Adrenal gland (tissue), 5 donors: ENCODE results near the gene RSKR.
"Not testable (repeated sequence)": the region's sequence is repeated elsewhere in the genome, so short reads cannot be mapped to it uniquely, and the experiment has no call there.

Experiments
- POLR2A ChIP-seq, 2 donors: fragments of 450-650 bp; IDR thresholded peaks; one replicate each; pipeline ENCODE4 v1.6.1; 2017; ENCODE audit warnings: antibody characterized with exemption in 2 of 2, mild to moderate bottlenecking in 2 of 2, moderate library complexity in 1 of 2
- TF ChIP-seq, protein P1 (sequence below), 6 experiments: fragments of 450-650 bp in 4 of 6; fragments of 200-600 bp in 2 of 6; sonication (generic) in 1 of 6; IDR thresholded peaks; 1 replicate in 5 of 6; 2 replicates in 1 of 6; pipeline versions ENCODE4 v1.5.1 to v1.8.0; 2016 to 2021; ENCODE audit warnings: antibody characterized with exemption in 6 of 6, mild to moderate bottlenecking in 2 of 6, moderate library complexity in 1 of 6
- donor health status: DM: no; HTN: no; CAD: no.

GRCh38 chr17:28658766-28659496 is 44.9 kb upstream of the RSKR start:
- TF ChIP-seq, protein P1, sequence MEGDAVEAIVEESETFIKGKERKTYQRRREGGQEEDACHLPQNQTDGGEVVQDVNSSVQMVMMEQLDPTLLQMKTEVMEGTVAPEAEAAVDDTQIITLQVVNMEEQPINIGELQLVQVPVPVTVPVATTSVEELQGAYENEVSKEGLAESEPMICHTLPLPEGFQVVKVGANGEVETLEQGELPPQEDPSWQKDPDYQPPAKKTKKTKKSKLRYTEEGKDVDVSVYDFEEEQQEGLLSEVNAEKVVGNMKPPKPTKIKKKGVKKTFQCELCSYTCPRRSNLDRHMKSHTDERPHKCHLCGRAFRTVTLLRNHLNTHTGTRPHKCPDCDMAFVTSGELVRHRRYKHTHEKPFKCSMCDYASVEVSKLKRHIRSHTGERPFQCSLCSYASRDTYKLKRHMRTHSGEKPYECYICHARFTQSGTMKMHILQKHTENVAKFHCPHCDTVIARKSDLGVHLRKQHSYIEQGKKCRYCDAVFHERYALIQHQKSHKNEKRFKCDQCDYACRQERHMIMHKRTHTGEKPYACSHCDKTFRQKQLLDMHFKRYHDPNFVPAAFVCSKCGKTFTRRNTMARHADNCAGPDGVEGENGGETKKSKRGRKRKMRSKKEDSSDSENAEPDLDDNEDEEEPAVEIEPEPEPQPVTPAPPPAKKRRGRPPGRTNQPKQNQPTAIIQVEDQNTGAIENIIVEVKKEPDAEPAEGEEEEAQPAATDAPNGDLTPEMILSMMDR (IDR thresholded peaks at IDR 0.05) = not testable (repeated sequence)
- TF ChIP-seq POLR2A (IDR thresholded peaks at IDR 0.05) = not testable (repeated sequence)
